ENCODE results near the gene ADAMTS12. TPM values are rescaled to one million over a fixed set of nuclear protein-coding genes. Genes with fewer than 3 reads are reported as not detected.
"Not testable (repeated sequence)": the region's sequence is repeated elsewhere in the genome, so short reads cannot be mapped to it uniquely, and the experiment has no call there.

Gene ADAMTS12
- total RNA-seq, 1 donor, result under 0.01 TPM

- no peaks in the 10 kb centered on the region for H3K9me3 ChIP-seq (ENCODE audit: low read depth, low read length)
- no peak overlapping the region for H3K4me3 ChIP-seq (ENCODE audit: low read length)
- H3K27me3 ChIP-seq (ENCODE audit: insufficient read depth, low read length), result no peaks in the 10 kb centered on the region
- H3K4me1 ChIP-seq (ENCODE audit: insufficient read depth, low read length), result no peaks in the 10 kb centered on the region
Measured at GRCh38 chr5:33928283-33928682, 36.5 kb upstream of the ADAMTS12 start.

DNA sequence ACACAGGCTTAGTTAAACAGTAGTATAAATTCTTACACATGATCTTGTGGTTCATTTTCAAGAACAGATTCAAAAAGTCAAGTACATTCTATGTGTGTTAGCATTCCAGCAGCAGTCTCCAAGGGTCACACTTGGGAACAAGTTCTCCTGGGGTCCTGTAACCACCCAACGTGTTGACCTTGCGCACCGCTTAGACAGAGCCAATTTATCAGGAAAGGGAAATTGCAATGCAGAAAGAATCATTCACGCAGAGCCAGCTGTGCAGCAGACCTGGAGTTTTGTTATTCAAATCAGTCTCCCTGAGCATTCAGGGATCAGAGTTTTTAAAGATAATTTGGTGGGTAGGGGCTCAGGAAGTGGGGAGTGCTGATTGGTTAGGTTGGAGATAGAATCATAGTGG, 35.9 kb upstream of the ADAMTS12 start:
- H3K4me3 ChIP-seq (ENCODE audit: low read length), result no peak overlapping the region
- no peaks in the 10 kb centered on the region for H3K27me3 ChIP-seq (ENCODE audit: insufficient read depth, low read length)
- H3K4me1 ChIP-seq (ENCODE audit: insufficient read depth, low read length), result no peaks in the 10 kb centered on the region
- no peaks in the 10 kb centered on the region for H3K9me3 ChIP-seq (ENCODE audit: low read depth, low read length)

- H3K9me3 ChIP-seq (ENCODE audit: low read depth, low read length), result no peaks in the 10 kb centered on the region
- no peaks in the 10 kb centered on the region for H3K27me3 ChIP-seq (ENCODE audit: insufficient read depth, low read length)
- H3K4me1 ChIP-seq (ENCODE audit: insufficient read depth, low read length), result no peaks in the 10 kb centered on the region
Measured at GRCh38 chr5:33925278-33925677, 33.5 kb upstream of the ADAMTS12 start.

GRCh38 chr5:33921002-33921401, 29.2 kb upstream of the ADAMTS12 start:
- no peak overlapping the region for H3K4me3 ChIP-seq (ENCODE audit: low read length)
- peaks cover 6% of the 10 kb centered on the region for H3K9me3 ChIP-seq (ENCODE audit: low read depth, low read length)
- H3K4me1 ChIP-seq (ENCODE audit: insufficient read depth, low read length), result no peaks in the 10 kb centered on the region
- H3K27me3 ChIP-seq (ENCODE audit: insufficient read depth, low read length), result no peaks in the 10 kb centered on the region

More at GRCh38 chr5:33925278-33925677, 33.5 kb upstream of the ADAMTS12 start:
- no peak overlapping the region for H3K4me3 ChIP-seq (ENCODE audit: low read length)

- H3K4me1 ChIP-seq (ENCODE audit: insufficient read depth, low read length); H3K9me3 ChIP-seq (ENCODE audit: low read depth, low read length); H3K4me3 ChIP-seq (ENCODE audit: low read length); H3K27me3 ChIP-seq (ENCODE audit: insufficient read depth, low read length): not testable (repeated sequence)
Measured at GRCh38 chr5:33914844-33915243, 23.1 kb upstream of the ADAMTS12 start.

DNA sequence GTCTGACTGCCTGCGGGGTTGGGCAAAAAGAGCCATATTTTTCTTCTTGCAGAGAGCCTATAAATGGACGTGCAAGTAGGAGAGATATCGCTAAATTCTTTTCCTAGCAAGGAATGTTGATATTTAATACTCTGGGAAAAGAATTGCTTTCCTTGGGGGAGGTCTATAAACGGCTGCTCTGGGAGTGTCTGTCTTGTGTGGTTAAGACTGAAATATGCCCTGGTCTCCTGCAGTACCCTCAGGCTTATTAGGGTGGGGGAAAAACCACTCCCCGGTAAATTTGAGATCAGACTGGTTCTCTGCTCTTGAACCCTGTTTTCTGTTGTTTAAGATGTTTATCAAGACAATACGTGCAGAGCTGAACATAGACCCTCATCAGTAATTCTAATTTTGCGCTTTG, 14.5 kb upstream of the ADAMTS12 start:
- H3K9me3 ChIP-seq (ENCODE audit: low read depth, low read length), result peaks cover 31% of the 10 kb centered on the region
- not testable (repeated sequence) for H3K27me3 ChIP-seq (ENCODE audit: insufficient read depth, low read length); H3K4me3 ChIP-seq (ENCODE audit: low read length); H3K4me1 ChIP-seq (ENCODE audit: insufficient read depth, low read length)

DNA sequence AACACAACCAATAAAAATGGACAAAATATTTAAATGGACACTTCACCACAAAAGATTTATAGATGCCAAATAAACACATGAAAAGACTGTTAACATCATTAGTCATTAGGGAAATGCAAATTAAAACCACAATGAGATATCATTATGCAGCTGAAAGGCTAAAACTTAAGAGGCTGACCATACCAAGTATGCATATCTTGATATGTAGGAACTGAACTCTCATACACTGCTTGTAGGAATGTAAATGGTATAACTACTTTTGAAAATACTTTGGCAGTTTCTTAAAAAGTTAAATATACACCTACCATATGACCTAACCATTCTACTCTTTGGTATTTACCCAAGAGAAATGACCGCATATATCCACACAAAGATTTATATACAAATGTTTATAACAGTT, 13.6 kb upstream of the ADAMTS12 start:
- no peak overlapping the region for H3K4me3 ChIP-seq (ENCODE audit: low read length)
- no peaks in the 10 kb centered on the region for H3K27me3 ChIP-seq (ENCODE audit: insufficient read depth, low read length)
- no peaks in the 10 kb centered on the region for H3K4me1 ChIP-seq (ENCODE audit: insufficient read depth, low read length)
- peaks cover 31% of the 10 kb centered on the region for H3K9me3 ChIP-seq (ENCODE audit: low read depth, low read length)

GRCh38 chr5:33903118-33903517, 11.3 kb upstream of the ADAMTS12 start:
- no peak overlapping the region for H3K4me3 ChIP-seq (ENCODE audit: low read length)

DNA sequence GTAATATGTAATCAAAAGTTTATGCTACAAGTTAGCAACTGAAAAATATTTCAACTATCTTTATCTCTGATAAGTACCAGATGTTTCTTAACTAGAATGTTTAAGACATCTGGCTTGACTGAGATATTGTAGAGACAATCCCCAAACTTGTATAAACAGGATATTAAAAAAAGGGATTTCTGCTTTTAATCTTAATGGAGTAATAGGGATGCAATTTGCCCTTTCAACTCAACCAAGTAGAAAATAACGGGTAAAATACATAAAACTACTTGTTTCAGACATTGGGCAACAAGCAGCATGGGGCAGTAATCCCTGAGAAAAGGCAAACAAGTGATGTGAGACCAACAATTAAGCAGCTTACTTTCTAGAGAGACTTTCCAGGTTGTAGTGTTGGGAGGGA, 9.4 kb upstream of the ADAMTS12 start:
- no peaks in the 10 kb centered on the region for H3K27me3 ChIP-seq (ENCODE audit: insufficient read depth, low read length)
- H3K4me3 ChIP-seq (ENCODE audit: low read length), result no peak overlapping the region
- H3K4me1 ChIP-seq (ENCODE audit: insufficient read depth, low read length), result no peaks in the 10 kb centered on the region
- peaks cover 10% of the 10 kb centered on the region for H3K9me3 ChIP-seq (ENCODE audit: low read depth, low read length)

More at GRCh38 chr5:33903118-33903517, 11.3 kb upstream of the ADAMTS12 start:
- Histone ChIP-seq H3K9me3 (ENCODE audit: low read depth, low read length) (peaks cover 27% of the 10 kb centered on the region), H3K27me3 (ENCODE audit: insufficient read depth, low read length) (no peaks in the 10 kb centered on the region), H3K4me1 (ENCODE audit: insufficient read depth, low read length) (no peaks in the 10 kb centered on the region)

- Histone ChIP-seq H3K4me1 (ENCODE audit: insufficient read depth, low read length) (no peaks in the 10 kb centered on the region), H3K9me3 (ENCODE audit: low read depth, low read length) (no peaks in the 10 kb centered on the region), H3K4me3 (ENCODE audit: low read length) (no peak overlapping the region), H3K27me3 (ENCODE audit: insufficient read depth, low read length) (peaks cover 39% of the 10 kb centered on the region)
Measured at GRCh38 chr5:33894566-33894965, 2.8 kb upstream of the ADAMTS12 start.

- Histone ChIP-seq H3K4me3 (ENCODE audit: low read length) (no peak overlapping the region), H3K9me3 (ENCODE audit: low read depth, low read length) (no peaks in the 10 kb centered on the region), H3K4me1 (ENCODE audit: insufficient read depth, low read length) (no peaks in the 10 kb centered on the region), H3K27me3 (ENCODE audit: insufficient read depth, low read length) (peaks cover 43% of the 10 kb centered on the region)
Measured at GRCh38 chr5:33892620-33893137, 889 bp upstream of the ADAMTS12 start.

- Histone ChIP-seq H3K4me1 (ENCODE audit: insufficient read depth, low read length) (no peaks in the 10 kb centered on the region), H3K27me3 (ENCODE audit: insufficient read depth, low read length) (peaks cover 43% of the 10 kb centered on the region), H3K9me3 (ENCODE audit: low read depth, low read length) (no peaks in the 10 kb centered on the region), H3K4me3 (ENCODE audit: low read length) (no peak overlapping the region)
Measured at GRCh38 chr5:33891446-33891787, 373 bp downstream of the ADAMTS12 start.

DNA sequence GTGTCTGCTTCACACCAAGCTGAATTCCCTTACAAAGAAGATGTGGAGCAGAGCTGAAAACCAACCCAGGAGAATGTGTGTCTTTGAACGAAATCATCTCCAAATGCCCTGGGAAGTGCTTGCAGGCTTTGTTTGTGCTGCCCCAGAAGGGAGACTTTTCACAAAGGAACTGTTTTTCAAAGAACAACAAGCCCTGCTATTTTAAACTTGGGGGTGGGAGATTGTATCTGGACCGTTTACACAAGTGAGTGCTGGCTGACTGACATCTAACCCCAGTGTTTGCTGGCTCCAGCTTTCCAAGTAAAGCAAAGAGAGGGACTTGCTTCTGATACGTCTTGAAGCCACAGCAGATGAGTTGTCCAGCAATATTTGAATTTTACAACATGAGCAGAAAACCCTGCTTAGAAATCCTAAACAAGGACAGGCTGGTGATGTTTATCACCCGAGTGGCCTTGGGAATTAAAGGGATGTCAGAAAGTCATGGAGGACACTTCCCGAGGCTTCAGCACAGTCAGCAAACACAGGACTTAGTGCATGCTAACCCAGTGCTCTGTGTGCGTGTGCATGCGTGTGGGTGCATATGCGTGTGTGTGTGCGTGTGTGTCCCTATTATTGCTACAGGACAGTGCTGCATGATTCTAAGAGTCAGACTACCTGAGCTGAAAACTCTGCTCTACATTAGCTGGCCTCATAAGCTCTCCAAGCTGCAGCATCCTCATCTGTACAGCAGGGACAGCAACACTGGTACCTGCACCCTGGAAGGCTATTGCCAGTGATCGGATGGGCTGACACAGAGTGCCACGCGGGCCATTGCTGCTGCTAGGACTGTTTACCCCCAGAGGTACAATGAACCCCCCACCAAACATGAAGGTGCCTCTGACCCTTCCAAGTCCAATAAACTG, 1.4 kb downstream of the ADAMTS12 start:
- no peaks in the 10 kb centered on the region for H3K9me3 ChIP-seq (ENCODE audit: low read depth, low read length)
- H3K4me1 ChIP-seq (ENCODE audit: insufficient read depth, low read length), result no peaks in the 10 kb centered on the region
- H3K27me3 ChIP-seq (ENCODE audit: insufficient read depth, low read length), result peaks cover 43% of the 10 kb centered on the region
- no peak overlapping the region for H3K4me3 ChIP-seq (ENCODE audit: low read length)

DNA sequence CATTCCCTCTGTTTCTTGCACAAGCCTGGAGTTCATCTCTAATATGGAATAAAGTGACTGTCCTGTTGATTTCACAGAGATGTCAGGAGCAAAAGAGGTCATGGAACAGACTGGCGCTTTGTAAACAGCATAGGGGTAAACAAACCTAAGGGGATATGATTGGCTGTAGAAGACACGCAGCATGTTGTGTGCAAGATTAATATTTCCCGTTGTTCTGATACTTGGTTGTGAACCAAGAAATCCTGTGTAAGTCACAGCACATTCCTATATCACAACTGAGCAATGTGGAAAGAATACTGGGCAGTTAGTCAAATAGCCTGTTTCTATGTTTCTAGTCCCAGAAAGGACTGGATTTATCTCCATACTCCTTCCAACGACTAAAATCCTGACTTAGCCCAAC, 3.2 kb downstream of the ADAMTS12 start:
- H3K4me3 ChIP-seq (ENCODE audit: low read length), result no peak overlapping the region
- H3K9me3 ChIP-seq (ENCODE audit: low read depth, low read length), result no peaks in the 10 kb centered on the region
- no peaks in the 10 kb centered on the region for H3K4me1 ChIP-seq (ENCODE audit: insufficient read depth, low read length)
- H3K27me3 ChIP-seq (ENCODE audit: insufficient read depth, low read length), result peaks cover 37% of the 10 kb centered on the region

- Histone ChIP-seq H3K4me1 (ENCODE audit: insufficient read depth, low read length) (no peaks in the 10 kb centered on the region), H3K4me3 (ENCODE audit: low read length) (no peak overlapping the region), H3K27me3 (ENCODE audit: insufficient read depth, low read length) (peaks cover 24% of the 10 kb centered on the region), H3K9me3 (ENCODE audit: low read depth, low read length) (no peaks in the 10 kb centered on the region)
Measured at GRCh38 chr5:33887268-33887667, 4.5 kb downstream of the ADAMTS12 start.

- Histone ChIP-seq H3K9me3 (ENCODE audit: low read depth, low read length) (no peaks in the 10 kb centered on the region), H3K4me3 (ENCODE audit: low read length) (no peak overlapping the region), H3K4me1 (ENCODE audit: insufficient read depth, low read length) (no peaks in the 10 kb centered on the region), H3K27me3 (ENCODE audit: insufficient read depth, low read length) (peaks cover 17% of the 10 kb centered on the region)
Measured at GRCh38 chr5:33886283-33886682, 5.5 kb downstream of the ADAMTS12 start.

Data from mononuclear cell (primary cell).